Measurements from ENCODE around the gene CHD9.
"Not testable (repeated sequence)": the region's sequence is repeated elsewhere in the genome, so short reads cannot be mapped to it uniquely, and the experiment has no call there.

Gene CHD9, protein sequence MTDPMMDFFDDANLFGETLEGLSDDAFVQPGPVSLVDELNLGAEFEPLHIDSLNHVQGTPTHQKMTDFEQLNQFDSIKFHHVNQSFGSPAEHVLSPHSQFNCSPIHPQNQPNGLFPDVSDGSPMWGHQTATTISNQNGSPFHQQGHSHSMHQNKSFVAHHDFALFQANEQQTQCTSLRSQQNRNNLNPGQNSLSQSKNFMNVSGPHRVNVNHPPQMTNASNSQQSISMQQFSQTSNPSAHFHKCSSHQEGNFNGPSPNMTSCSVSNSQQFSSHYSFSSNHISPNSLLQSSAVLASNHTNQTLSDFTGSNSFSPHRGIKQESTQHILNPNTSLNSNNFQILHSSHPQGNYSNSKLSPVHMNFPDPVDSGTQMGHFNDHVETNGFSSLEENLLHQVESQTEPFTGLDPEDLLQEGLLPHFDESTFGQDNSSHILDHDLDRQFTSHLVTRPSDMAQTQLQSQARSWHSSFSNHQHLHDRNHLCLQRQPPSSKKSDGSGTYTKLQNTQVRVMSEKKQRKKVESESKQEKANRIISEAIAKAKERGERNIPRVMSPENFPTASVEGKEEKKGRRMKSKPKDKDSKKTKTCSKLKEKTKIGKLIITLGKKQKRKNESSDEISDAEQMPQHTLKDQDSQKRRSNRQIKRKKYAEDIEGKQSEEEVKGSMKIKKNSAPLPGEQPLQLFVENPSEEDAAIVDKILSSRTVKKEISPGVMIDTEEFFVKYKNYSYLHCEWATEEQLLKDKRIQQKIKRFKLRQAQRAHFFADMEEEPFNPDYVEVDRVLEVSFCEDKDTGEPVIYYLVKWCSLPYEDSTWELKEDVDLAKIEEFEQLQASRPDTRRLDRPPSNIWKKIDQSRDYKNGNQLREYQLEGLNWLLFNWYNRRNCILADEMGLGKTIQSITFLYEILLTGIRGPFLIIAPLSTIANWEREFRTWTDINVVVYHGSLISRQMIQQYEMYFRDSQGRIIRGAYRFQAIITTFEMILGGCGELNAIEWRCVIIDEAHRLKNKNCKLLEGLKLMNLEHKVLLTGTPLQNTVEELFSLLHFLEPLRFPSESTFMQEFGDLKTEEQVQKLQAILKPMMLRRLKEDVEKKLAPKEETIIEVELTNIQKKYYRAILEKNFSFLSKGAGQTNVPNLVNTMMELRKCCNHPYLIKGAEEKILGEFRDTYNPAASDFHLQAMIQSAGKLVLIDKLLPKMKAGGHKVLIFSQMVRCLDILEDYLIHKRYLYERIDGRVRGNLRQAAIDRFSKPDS (N-terminal part only)

DNA sequence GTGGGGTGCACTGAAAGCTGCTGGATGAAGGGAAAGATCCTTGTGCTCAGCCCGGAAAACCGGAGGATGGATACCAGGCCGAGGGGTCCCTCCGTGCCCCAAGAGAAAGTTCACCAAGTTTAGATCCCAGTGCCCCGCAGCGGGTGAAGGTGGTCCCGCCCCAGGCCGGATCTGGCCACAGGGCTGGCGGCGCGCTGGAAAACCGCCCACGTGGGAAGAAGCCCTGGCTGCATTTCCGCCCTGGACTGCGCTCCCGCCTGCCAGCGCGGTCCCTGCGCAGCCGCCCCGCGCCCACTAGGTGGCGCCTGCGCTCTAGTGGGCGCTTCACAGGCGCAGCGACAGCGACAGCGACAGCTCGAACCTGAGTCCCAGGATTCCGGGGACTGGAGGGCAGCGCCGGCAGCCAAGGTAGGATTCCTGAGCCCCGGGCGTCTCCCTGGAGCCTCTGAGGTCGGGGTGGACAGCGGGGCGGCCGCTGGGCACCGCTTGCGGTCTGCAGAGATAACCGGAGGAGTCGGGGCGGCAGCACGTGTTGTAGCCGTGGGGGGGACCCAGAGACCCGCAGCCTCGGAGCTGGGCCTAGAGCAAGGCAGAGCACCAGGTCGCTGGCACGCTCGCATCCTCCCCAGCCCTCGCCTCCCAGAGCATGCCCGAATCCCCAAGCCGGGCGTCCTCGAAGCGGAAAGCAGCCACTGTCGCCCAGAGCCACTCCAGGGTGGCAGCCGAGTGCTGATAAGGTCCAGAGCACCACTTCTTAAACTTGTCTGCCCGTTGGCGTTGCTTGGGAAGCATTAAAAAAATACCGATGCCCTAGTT, at the start of gene CHD9:
TSS of gene CHD9 (plus strand) at position 322 of the 816 bp plus-strand sequence. CDS start 101,099 bp downstream, outside the sequence.
- DNase-seq = peak; percentile 91

DNA sequence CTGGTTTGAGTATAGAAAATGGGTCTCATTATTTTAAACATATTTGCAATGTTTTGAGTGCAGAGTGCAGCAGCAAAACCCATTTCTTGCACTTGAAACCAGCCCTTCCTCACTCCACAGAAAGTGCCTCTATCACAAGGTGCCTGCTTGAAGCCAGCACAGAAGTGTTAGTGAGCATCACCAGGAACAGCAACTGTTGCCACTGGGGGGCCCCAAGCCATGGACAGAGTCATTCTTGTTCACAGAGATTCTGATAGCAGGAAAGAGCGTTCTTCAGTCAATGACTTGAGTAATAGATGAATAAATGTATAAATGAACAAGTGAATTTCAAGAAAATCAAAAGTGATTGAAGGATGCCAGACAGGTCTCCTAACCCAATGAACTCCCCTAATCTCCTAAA, 47.7 kb upstream of the CHD9 start:
- no peak for DNase-seq

DNA sequence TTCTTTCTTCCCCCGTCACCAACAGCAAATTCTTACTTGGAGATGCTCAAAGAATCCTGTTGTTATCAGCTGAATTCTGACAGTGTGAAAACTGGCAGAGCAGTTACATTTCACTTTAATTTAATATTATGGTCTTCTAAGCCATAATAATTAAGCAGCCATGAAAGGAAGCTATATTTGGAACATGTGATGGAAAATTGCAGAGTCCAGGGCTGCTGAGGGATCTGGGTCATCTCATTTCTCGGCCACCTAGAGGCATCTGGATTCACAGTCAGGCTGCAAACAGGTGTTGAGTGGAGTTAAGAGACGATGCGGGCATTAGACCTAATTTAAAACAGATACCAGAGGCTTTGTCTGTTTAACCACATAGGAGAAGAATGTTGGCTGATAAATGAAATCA, 40.5 kb upstream of the CHD9 start:
- no peak for DNase-seq

DNA sequence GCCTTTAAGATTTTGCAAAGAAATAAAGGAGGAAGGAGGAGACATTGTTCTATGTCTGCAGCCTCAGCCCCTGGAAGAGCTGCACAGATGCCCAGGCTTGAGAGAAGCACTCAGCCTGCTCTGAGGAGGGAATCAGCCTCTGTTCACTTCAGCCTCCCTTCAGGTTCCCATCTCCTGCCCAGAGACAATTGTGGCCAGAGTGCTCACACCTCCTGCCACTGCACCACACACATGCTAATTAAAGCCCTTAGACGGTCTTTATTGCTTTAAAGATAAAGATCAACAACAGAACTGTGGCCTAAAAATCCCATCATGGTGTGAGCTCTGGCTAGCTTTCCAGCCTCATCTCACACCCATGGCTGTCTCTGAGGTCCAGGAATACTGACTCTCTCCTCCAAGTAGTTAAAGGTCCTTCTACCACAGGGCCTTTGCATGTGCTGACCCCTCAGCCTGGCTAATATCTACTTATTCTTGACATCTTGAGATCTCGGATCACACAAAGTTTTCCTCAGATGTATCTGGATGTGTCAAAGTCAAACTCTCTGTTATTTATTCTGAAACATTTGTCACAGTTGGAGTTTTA, 35.9 kb upstream of the CHD9 start:
- DNase-seq = no peak

DNA sequence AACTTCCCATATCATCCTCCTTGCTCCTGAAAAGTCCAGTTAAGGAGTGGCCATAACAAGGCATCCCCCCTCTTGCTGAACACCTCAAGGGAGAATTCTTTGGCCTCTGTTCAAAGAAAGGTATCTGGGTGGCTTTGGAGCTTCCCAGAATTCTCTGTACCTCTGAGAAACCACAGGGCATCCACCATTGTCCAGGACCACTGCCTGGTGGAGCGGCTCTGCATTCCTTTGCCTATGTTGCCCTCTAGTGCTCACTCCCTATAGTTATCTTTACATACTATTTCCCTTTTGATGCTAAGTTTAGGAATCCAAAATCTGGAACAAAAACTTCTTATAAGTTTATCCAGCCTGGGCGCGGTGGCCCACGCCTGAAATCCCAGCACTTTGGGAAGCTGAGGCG, 32.4 kb upstream of the CHD9 start:
- peak; percentile 59 for DNase-seq

DNA sequence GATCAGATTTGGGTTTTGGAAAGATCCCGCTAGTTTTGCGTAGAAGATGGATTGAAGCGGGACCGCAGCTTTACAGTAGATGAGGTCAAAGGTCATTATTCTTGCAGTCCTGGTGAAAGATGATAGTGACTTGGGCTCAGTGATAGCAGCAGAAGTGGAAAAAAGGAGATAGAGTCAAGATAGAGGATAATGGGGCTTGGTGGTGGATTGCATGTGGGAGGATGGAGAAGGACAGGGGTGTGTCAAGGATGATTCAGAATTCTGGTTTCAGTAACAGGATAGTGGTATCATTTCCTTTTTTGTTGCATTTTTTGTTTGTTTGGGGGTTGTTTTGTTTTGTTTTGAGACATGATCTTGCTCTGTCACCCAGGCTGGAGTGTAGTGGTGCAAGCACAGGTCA, 30.7 kb upstream of the CHD9 start:
- peak; percentile 49 for DNase-seq

DNA sequence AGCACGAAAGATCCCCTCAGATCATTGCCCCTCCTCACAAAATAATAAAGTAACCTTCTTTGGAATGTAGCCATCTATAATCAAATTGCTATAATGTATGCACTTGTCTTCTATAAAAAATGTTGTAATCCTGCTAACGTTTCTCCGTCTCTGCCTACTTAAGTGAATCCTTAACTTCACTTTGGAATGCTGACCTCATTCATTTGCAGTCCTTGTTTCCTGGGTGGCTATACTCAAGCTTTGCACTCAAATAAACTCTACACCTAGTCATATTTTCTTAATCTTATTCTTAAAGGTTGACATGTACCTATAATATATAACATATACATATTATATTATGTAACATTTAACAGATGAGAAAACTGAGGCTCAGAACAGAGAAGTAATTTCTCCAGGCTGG, 24.8 kb upstream of the CHD9 start:
- DNase-seq = no peak

DNA sequence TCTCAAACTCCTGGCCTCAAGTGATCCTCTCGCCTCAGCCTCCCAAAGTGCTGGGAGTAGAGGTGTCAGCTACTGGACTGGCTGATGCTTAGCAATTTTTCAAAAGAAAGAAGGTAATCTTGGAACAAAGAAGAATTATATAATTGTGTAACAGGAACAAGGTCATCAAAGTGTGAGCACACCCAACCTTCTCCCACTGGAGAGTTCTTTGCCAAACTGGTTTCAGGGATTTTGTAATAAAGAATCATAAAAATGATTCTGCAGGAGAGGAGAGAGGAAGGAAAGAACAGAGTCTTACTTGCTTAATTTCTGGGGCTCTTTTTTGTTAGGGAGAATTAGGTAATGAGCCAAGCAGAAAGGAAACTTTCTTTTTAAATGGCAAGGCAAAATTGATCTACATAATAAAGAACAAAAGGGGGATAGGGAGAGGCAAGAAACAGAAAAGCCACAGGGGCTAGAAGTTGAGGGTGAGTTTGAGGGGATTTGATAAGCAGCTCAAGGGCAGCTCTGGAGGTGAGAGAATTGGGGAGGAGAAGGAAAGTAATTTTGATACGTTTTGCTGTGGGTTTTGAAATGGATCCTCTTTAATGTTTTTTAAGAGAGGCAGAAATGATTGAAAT, 23.4 kb upstream of the CHD9 start:
- no peak for DNase-seq

DNA sequence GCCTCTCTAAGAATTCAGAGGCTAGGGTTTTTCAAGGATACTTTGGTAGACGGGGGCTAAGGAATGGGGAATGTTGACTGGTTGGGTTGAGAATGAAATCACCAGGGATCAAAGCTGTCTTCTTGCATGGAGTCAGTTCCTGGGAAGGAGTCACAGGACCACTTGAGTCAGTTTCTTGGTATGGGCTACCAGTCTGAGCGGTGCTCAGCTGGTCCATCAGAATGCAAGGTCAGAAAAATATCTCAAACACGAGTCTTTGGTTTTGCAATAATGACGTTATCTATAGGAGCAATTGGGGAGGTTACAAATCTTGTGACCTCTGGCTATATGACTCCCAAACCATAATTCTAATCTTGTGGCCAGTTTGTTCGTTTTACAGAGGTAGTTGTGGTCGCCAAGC, 20.5 kb upstream of the CHD9 start:
- no peak for DNase-seq

DNA sequence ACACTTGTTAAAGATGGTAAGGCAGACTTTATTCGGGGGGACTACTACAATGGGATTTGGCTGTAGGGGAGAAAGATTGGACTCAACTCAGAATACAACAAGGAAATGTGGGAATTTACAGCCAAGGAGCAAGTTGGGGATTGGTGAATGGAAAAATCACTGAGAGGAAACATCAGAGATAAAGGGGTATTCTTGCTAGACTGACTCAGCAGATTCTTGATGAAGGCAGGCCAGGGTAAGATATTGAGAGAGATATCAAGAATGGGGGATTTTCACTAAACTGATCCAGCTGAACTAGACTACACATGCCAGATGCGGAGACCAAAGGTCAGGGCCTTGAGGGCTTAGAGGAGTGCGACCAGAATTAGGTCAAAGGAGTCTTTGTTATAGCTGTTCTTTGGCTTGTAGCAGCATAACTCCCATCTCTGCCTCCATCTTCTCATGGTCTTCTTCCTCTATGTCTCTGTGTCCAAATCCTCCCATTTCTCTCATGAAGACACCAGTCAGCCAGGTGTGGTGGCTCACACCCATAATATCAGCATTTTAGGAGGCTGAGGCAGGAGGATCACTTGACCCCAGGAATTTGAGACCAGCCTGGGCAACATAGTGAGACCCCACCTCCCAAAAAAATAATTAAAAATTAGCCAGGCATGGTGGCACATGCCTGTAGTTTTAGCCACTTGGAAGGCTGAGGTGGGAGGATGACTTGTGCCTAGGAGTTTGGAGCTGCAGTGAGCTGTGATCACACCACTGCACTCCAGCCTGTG, 19.4 kb upstream of the CHD9 start:
- DNase-seq = no peak

DNA sequence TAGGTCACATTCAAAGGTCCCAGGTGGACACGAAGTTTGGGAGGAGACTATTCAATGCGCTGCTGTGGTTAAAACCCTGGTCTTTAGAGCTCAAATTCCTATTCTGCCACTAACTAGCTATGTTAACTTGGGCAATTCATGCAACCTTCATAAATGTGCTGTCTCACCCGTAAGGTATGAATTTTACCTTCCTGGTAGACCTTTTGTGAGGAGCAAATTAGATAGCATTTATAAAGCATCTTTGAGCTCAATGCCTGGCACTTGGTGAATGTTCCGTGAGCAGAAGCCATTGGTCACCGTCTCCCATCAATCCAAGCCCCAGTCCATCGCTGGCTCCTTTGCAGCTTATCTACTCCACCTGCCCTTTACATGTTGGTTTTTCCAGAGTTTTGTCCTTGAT, 18.7 kb upstream of the CHD9 start:
- DNase-seq = no peak

DNA sequence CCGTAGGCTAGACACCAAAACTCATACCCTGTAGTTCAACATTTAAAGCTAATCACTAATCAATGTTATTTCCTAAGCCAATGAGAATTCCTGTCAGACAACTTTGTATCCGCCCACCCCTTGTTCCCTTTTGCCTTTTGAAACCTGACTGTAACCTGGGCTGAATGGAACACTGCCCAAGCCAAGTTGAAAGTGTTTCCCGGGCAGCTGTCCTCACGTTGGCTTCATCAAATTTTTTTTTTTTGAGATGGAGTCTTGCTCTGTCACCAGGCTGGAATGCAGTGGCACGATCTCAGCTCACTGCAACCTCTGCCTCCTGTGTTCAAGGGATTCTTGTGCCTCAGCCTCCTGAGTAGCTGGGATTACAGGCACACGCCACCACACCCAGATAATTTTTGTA, 18.1 kb upstream of the CHD9 start:
- DNase-seq = not testable (repeated sequence)

DNA sequence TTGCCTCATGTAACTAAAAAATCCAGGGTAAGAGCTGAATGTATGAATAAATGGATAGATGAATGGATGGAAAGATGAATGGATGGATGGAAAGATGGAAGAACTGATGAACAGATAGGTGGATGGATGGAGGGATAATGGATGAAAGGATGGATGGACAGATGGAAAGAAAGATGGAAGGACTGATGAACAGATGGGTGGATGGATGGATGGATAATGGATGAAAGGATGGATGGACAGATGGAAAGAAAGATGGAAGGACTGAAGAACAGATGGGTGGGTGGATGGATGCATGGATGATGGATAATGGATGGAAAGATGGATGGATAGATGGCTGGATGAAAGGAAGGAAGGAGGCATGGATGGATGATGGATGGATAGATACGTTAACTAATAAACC, 14.0 kb upstream of the CHD9 start:
- no peak for DNase-seq

DNA sequence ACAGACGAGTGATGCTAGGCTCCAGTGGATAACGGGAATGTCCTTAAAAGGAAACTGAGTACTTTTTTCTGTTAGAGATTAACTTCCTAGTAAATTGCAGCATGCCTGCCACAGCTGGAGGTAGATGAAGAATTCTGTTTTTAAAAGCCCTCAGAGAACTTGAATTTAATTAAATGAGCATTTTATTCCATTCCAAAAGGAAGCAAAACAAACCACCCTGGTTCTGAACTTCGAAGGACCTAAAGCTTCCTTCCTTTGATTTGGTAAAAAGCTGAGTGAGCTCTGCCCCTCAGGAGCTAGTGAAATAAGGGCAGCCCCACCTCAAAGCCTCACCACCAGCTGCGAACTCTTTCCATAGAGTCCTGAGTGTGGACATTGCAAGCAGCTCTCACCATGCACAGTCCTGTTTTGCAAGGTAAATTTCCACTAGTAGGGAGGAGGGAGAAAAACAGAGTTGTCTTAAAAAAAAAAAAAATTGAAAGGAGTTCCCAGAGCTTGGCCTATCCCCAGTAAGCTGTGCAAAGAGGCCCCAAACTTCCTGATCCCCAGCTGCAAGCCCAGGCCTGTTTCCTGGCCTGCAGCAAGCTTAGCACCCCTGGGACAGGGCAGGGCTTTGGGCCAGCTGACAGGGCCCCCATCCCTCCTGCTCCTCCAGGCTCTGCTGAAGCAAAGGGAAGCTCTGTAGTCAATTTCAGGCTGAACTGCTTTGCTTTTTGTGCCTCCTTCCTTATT, 13.3 kb upstream of the CHD9 start:
- DNase-seq = no peak

DNA sequence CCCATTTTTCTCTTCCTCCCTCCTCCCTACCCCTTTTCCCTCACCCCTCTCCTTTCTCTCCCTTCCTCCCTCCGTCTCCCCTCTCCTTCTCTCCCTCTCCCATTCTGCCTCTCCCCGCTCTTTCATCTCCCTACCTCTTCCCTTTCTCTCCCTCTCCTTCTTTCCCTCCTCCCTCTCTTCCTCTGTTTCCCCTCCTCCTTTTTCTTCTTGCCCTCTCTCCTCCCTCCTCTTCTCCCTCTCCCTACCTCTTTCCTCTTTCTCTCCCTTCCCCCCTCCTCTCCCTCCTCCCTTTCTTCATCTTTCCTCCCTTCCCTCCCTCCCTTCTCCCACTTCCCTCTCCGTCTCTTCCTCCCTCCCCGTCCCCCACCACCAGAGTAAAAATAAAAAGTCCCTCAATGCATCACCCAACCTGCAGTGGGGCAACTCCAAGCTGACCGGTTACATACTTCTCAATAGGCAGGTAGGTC, 12.5 kb upstream of the CHD9 start:
- DNase-seq = no peak

DNA sequence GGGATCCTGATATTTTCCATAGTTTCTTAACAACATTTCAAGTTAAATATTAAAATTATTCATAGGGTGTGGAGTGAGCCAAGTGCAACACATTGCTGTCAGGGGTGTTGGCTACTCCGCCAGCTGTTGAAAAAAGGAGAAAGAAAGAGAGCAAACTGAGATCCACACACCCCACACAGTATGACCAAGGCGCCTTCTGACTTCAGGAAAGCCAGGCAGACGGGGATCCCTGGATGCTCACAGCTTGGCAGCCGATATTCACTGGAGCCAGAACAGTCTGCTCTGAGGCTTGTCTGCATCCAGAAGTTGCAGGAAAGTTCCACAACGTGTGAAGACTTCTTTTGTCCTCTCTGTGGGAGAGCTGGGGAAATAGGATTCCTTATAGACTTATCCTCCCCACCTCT, 11.4 kb upstream of the CHD9 start:
- DNase-seq = no peak

DNA sequence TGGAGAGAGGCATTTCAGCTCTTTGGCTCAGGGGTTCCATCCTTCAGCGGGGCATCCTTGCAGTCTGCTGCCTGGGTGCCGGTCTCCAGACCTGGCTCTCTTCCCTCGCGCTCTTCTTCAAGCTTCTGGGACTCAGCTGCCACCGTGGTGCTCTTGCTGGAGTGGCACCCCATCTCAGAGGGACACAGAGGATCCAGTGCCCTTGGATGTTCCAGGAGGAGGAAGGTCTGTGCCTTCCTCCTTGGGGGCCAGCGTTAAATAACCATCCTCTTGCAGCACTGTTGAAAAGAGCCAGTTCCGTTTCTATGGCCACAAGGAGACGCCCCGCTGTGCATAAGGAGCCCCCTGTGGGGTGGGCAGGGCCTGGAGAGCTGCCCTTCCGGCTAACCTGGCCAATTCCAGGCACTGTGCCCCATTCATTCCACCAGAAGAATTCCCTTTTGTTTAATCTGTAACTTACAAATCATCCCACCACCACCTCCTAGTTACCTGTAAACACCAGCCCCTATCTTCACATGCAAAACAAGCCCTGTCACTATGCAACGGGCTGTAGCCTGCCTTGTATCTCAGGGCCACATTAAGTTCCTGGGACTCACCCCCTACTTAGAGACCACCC, 10.7 kb upstream of the CHD9 start:
- no peak for DNase-seq

DNA sequence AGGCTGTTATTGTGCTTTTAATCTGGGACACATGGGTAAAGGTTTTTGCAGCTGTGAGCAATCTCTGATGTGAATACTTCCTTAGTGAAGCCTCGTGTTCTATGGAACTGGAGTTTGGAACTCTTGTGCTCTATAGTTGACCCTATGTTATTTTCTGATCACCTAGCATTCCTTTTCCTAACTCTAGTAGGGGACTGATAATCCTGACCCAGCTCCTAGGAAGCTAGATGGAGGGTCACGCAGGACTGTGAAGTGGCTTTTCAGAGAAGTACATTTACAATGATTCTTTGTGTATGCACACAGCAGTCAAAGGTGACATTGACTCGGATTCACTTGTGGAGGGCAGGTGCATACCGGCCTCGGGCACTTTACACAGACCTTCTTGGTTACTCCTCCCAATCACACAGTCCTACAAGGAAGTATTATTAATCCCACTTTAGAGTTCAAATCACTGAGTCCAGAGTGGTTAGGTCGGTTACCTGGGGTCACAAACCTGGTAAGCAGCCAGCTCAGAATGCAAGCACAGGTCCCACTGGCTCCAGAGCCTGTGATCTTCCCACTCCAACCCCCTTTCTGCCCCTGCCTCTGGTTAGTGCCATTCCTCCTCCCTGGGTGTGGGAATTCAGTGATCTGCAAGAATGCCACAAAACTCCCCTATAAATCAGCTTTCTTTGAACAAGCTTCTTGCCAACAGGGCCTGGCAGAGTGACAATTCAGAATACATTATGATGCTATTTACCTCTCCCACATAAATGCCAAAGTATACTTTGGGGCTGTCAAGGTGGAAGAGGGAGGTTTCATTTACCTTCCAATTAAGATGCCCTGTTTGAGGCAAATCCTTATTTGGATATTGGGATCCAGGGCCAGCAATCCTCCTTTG, 9.2 kb upstream of the CHD9 start:
- no peak for DNase-seq

Data from suppressor macrophage treated with lipopolysaccharide for 4 hours (primary cell).